NCI-H2107 treated with DMSO at 0.1 percent for 48 hours (cell line): Measurements from ENCODE around the gene CADPS2.

Experiments used
- DNase-seq: peaks from one replicate; lab custom pipeline; 2025; ENCODE audit not compliant: unreplicated experiment; lab: John Stamatoyannopoulos, UW

Gene CADPS2

GRCh38 chr7:122618585-122619189 lies 267.6 kb downstream of the CADPS2 start:
- no peak for DNase-seq

- DNase-seq, result peak; percentile 9
Measured at GRCh38 chr7:122616951-122617350, 269.3 kb downstream of the CADPS2 start.

GRCh38 chr7:122605929-122606328 lies 280.3 kb downstream of the CADPS2 start:
- DNase-seq, result no peak

- DNase-seq, result no peak
Measured at GRCh38 chr7:122604251-122604650, 282.0 kb downstream of the CADPS2 start.

GRCh38 chr7:122602800-122603199 lies 283.5 kb downstream of the CADPS2 start:
- no peak for DNase-seq

- no peak for DNase-seq
Measured at GRCh38 chr7:122600630-122601029, 285.6 kb downstream of the CADPS2 start.

GRCh38 chr7:122600042-122600441 lies 286.2 kb downstream of the CADPS2 start:
- no peak for DNase-seq

DNA sequence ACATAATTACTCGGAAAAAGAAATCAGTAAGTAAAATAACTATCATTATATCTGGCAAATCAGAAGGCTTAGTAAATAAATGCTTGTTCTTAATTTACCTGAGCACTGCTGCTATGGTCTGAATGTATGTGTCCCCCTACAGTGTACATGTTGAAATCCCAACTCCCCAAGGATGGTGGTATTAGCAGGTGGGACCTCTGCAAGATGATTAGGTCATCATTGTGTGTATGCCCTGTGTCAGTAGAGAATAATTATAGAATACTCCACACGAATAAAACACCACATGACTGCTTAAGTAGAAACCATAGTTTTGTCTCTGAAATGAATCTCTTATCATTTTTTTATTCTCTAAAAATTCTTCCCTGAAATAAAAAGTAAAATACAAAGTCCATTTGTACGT lies 289.0 kb downstream of the CADPS2 start:
- DNase-seq, result no peak

- DNase-seq, result no peak
Measured at GRCh38 chr7:122595885-122596284, 290.4 kb downstream of the CADPS2 start.

DNA sequence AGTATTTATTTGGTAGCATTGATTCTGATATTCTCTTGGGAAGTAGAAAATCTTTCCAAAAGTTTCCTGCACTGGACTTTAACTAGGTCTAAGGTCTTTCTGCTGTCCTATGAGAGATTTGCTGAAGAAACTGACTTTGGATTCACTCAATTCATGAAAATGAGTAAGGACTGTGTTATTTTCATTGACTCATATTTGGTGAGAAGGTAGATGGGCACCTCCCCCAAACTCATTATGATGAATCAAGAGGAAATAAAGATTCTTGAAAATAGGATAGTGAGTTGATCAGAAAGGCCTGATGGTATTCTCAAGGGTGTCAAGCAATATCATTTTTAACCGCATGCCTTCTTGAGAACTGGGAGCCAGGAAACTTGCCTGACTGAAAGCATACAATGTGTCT lies 297.6 kb downstream of the CADPS2 start:
- no peak for DNase-seq

GRCh38 chr7:122584676-122585251 lies 301.5 kb downstream of the CADPS2 start:
- DNase-seq, result no peak

- DNase-seq, result no peak
Measured at GRCh38 chr7:122578350-122578749, 307.9 kb downstream of the CADPS2 start.

DNA sequence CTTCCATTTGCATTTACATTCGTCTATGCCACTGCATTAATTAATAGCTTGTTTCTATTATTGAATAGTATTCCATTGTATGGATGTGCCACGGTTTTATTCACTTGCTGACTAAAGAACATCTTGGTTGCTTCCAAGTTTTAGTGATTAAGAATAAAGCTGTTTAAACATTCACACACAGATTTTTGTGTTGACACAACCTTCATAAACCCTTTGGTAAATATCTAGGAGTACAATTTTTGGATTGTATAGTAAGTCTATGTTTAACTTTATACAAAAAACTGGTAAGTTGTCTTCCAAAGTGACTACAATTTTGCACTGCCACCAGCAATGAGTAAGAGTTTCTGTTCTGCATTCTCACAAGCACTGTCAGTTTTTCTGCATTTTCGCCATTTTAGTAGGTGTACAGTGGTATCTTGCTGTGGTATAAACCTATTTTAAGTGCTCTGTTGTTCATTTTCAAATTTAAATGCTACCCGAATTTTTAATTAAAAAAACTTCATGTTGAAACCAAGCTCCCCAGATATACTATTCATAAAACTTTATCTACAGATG lies 308.7 kb downstream of the CADPS2 start:
- DNase-seq, result no peak

GRCh38 chr7:122572706-122573105 lies 313.6 kb downstream of the CADPS2 start:
- no peak for DNase-seq

- DNase-seq, result no peak
Measured at GRCh38 chr7:122561326-122561725, 324.9 kb downstream of the CADPS2 start.

DNA sequence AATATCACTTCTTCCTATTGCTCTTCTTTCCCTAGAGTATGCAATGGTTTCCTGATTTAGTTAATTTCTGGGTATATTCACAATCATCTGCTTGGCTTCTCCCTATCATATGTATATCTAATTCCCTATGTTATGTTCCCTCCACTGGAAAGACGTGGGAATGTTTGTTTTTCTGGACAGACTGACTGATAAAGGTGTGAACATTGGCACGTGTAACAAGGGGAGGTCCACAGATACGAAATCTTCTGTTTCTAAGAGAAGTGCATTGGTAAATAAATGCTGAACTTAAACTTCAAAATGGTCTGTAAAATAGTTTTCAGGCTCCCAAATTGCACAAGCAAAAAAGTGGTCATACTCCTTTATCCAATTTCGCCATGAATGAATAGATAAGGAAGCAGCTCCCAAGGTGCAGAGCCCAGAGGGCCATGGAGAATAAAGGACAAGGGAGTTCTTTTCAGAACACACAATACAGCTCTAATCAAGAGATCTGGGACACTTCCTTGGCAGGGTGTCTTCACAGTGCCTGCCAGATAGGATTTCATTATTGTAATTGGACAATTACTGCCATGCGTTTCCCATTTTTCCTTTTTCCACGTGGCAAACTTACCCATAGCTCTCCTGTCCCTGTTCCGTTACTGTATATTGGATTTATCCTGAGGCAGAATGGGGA lies 329.3 kb downstream of the CADPS2 start:
- DNase-seq, result no peak

- DNase-seq, result no peak
Measured at GRCh38 chr7:122556219-122556618, 330.0 kb downstream of the CADPS2 start.

GRCh38 chr7:122553761-122554160 lies 332.5 kb downstream of the CADPS2 start:
- DNase-seq, result no peak

DNA sequence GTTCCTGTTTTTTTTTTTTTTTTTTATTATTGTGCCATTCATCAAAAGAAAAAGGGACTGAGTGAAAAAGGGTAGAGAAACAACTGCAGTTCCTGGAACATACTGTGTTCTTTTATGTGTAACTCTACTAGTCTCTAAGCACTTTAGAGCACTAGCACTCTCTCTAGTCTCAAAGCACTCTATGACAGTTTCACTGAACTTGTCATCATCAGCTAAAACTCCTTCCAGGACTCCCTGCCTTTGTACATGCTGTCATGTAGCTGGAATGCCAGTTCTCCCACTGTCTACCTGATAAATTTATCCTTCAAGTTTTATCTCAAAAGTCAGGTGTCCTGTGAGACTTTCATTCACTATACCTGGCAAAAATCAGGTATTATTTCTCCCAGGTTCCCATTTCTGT lies 333.5 kb downstream of the CADPS2 start:
- DNase-seq, result no peak

DNA sequence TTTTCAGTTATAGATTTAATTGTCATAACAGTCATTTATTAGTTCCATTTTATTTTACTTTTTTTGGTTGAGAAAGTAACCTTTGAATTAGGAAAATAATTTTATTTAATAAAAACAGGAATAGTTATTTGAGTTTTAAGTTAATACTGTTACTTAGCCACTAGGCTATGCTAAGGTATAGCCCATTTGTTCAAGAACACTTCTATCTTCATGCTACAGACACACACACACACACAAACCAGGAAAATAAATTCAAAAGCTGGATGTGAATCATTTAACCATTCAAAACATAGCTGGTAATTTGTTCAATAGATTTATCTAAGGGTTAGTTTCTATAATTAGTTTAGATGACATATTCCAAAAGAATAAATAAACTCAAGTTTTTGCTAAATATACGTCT lies 335.7 kb downstream of the CADPS2 start:
- DNase-seq, result peak; percentile 31

GRCh38 chr7:122549578-122549977 lies 336.7 kb downstream of the CADPS2 start:
- DNase-seq, result no peak

- no peak for DNase-seq
Measured at GRCh38 chr7:122546496-122546895, 339.8 kb downstream of the CADPS2 start.
